H1 (cell line): ENCODE data around the gene STX18. TPM values are rescaled to one million over a fixed set of nuclear protein-coding genes. Genes with fewer than 3 reads are reported as not detected.

Experiments used
- CTBP2 ChIP-seq: IDR thresholded peaks from 2 replicates; pipeline ENCODE4 v1.7.0; 2011; ENCODE audit warnings: borderline replicate concordance, mild to moderate bottlenecking, moderate library complexity, mixed read lengths, low read length; ENCODE audit not compliant: insufficient read depth, insufficient read length
- GABPA ChIP-seq: IDR thresholded peaks from 2 replicates; pipeline ENCODE4 v1.6.1; 2011; ENCODE audit warnings: mild to moderate bottlenecking, low read length, moderate library complexity, borderline replicate concordance; ENCODE audit not compliant: insufficient read depth
- KDM1A ChIP-seq: fragments of 200-600, 300-600 bp; sonication (generic); IDR thresholded peaks from 2 replicates; pipeline ENCODE4 v1.7.1; 2016; ENCODE audit warnings: mild to moderate bottlenecking, low read length, borderline replicate concordance
- KDM5A ChIP-seq: fragments of 200-600 bp; IDR thresholded peaks from 2 replicates; pipeline ENCODE4 v1.7.1; 2012; ENCODE audit warnings: mild to moderate bottlenecking, low read length, inconsistent platforms, mixed read lengths
- RNF2 ChIP-seq: fragments of 200-900, 300-1000 bp; sonication (generic); IDR thresholded peaks from 2 replicates; pipeline ENCODE4 v1.7.1; 2016; ENCODE audit warnings: borderline replicate concordance, low read depth, mild to moderate bottlenecking, antibody characterized with exemption, low read length; ENCODE audit not compliant: poor library complexity, severe bottlenecking; ENCODE audit errors: missing control alignments
- SRF ChIP-seq: IDR thresholded peaks from 2 replicates; pipeline ENCODE4 v1.6.1; 2011; ENCODE audit warnings: mild to moderate bottlenecking, low read depth, low read length, moderate library complexity
- SUZ12 ChIP-seq: fragments of 200-600 bp; sonication (generic); IDR thresholded peaks from 2 replicates; pipeline ENCODE4 v1.6.1; 2012; ENCODE audit warnings: mild to moderate bottlenecking, inconsistent platforms, low read length, moderate library complexity, mixed read lengths
- TAF7 ChIP-seq: optimal IDR thresholded peaks from 2 replicates; pipeline ENCODE3; 2011; ENCODE audit warnings: low read depth, mild to moderate bottlenecking, inconsistent platforms, low read length, moderate library complexity, borderline replicate concordance
- TEAD4 ChIP-seq: IDR thresholded peaks from 2 replicates; pipeline ENCODE4 v1.6.1; 2012; ENCODE audit warnings: low read depth, low read length, inconsistent platforms, mixed read lengths
- YY1 ChIP-seq: IDR thresholded peaks from 2 replicates; pipeline ENCODE4 v1.6.1; 2011; ENCODE audit warnings: low read depth, mild to moderate bottlenecking, low read length
- polyA plus RNA-seq, 7 experiments: library from polyadenylated mRNA; depleted of rRNA in 3 of 7; stranded (reverse) in 5 of 7; unstranded in 2 of 7; fragments of >200 nt in 5 of 7; fragments of 200-250 nt in 2 of 7; gene quantifications; 1 replicate in 5 of 7; 2 replicates in 1 of 7; 4 replicates in 1 of 7; pipeline versions ENCODE4 v1.2.1 to v1.2.3, GENCODE V29; 2011 to 2013; ENCODE audit warnings: missing spikeins in 2 of 7, mixed read lengths in 2 of 7
- total RNA-seq: library from RNA; stranded (reverse); fragmentation: NEBNext Ultra II Directional; extraction: Animal tissue kit (Norgen Biotek cat#: 25700); gene quantifications from 2 replicates; pipeline ENCODE4 v1.2.1, GENCODE V29; 2021
- TF ChIP-seq, protein P1 (sequence below): IDR thresholded peaks from 2 replicates; pipeline ENCODE4 v1.6.1; 2012; ENCODE audit warnings: inconsistent platforms
- TF ChIP-seq, protein P2 (sequence below): IDR thresholded peaks from 2 replicates; pipeline ENCODE4 v1.6.1; 2012; ENCODE audit warnings: inconsistent platforms

The STX18 gene
- total and polyA plus RNA-seq, 2 of the 8 experiments (the other 6 are each of a cell fraction or from before 2014, with no cell fraction given) = 14.6 to 18.3 TPM

- no peak for TF ChIP-seq RNF2
- TF ChIP-seq KDM5A = no peak
- TF ChIP-seq YY1 = no peak
- TF ChIP-seq CTBP2 = no peak
- TF ChIP-seq SRF = no peak
- TF ChIP-seq KDM1A = no peak
- TF ChIP-seq, protein P1, sequence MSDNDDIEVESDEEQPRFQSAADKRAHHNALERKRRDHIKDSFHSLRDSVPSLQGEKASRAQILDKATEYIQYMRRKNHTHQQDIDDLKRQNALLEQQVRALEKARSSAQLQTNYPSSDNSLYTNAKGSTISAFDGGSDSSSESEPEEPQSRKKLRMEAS = no peak
- TF ChIP-seq, protein P2, sequence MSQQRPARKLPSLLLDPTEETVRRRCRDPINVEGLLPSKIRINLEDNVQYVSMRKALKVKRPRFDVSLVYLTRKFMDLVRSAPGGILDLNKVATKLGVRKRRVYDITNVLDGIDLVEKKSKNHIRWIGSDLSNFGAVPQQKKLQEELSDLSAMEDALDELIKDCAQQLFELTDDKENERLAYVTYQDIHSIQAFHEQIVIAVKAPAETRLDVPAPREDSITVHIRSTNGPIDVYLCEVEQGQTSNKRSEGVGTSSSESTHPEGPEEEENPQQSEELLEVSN = no peak
- no peak for TF ChIP-seq TAF7
- TF ChIP-seq TEAD4 = no peak
- no peak for TF ChIP-seq GABPA
- TF ChIP-seq SUZ12 = no peak
- TF ChIP-seq, all 59 proteins: peak for 0
Observed at GRCh38 chr4:4440333-4441061, 101.4 kb downstream of the STX18 start (continued).
